GM20000 (cell line): ENCODE data around the gene DOK4.
"Not testable (repeated sequence)": the region's sequence is repeated elsewhere in the genome, so short reads cannot be mapped to it uniquely, and the experiment has no call there.

Experiments
- DNase-seq: peaks from one replicate; pipeline ENCODE4 v3.0.0; 2012; ENCODE audit warnings: low spot score
- TF ChIP-seq, protein P1 (sequence below): IDR thresholded peaks from 2 replicates; pipeline ENCODE4 v1.5.1; 2012; ENCODE audit warnings: mild to moderate bottlenecking, control low read depth; ENCODE audit errors: extremely low read depth, missing control alignments

DOK4 gene

DNA sequence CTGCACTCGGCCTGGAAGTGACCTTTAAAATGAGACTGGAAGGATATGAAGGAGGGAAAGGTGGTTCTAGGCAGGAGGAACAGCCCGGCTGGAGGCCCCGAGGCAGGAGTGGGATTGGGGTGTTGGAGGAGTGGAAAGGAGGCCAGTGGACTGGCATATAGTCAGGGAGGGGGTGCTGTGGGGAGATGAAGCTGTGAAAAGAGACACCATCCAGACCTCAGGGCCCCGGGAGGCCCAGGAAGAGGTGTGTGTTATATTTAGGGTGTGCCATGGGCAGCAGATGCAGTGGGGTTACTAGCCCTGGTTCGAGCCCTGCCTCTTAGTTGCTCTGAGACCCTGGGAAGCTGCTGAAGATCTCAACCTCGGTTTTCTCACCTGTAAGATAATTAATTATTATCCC, 18.9 kb upstream of the DOK4 start:
- TF ChIP-seq, protein P1, sequence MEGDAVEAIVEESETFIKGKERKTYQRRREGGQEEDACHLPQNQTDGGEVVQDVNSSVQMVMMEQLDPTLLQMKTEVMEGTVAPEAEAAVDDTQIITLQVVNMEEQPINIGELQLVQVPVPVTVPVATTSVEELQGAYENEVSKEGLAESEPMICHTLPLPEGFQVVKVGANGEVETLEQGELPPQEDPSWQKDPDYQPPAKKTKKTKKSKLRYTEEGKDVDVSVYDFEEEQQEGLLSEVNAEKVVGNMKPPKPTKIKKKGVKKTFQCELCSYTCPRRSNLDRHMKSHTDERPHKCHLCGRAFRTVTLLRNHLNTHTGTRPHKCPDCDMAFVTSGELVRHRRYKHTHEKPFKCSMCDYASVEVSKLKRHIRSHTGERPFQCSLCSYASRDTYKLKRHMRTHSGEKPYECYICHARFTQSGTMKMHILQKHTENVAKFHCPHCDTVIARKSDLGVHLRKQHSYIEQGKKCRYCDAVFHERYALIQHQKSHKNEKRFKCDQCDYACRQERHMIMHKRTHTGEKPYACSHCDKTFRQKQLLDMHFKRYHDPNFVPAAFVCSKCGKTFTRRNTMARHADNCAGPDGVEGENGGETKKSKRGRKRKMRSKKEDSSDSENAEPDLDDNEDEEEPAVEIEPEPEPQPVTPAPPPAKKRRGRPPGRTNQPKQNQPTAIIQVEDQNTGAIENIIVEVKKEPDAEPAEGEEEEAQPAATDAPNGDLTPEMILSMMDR = no peak

DNA sequence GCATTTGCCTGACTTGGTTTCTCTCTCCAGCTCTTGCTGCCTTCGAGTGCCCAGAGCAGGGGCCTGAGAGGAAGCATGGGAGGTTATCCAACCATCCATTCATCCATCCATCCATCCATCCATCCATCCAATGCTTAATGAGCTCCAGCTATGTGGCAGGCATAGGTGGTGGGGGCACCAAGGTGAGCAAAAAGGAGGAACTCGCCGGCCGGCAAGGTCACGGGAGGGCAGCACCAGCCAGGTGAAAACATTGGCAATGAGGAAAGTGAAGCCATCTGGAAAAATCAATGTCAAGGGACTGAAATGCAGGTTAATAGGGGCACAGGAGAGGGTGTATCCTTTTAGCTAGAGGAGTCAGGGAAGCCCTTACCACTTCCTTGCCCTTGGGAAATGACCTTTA, 18.2 kb upstream of the DOK4 start:
- TF ChIP-seq, protein P1 = no peak
- DNase-seq = no peak

More for the DNA sequence above, 18.9 kb upstream of the DOK4 start:
- DNase-seq = no peak

DNA sequence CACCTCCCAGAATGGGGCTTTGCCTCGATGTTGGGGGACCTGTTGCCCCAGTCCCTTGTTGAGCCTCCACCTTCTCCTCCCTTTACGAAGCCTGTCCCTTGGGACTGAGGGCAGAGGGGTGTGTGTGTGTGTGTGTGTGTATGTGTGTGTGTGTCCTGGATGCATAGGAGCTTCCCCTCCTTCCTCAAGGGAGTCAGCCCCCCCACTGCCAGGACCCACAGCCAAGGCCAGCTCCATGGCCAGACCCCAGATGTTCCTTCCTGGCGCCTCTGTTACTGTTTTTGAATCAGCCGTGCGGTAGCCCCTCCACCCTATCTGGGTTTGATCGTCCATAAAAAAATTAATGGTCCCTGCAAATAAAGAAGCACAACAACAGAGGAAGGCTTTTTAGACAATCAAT, 17.7 kb upstream of the DOK4 start:
- TF ChIP-seq, protein P1 = no peak
- DNase-seq = no peak

DNA sequence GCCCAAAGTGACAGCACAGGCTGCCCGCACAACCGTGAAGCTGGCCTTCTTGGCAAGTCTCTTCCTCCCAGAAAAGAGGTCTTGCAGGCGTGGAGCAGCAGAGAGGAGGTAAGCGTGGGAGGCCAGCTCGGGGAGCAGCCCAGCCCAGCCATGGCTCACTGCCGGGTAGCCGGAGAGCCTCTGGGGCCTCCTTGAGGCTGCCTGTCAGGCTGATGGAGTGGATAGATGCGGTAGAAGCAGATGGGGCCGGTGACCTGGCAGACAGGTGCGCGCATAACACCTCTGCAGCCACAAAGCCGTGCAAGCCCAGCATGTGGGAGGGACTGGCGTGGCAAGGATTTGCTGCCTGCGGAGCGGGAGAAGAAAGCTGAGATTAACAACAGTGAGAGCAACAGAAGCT, 17.1 kb upstream of the DOK4 start:
- TF ChIP-seq, protein P1 = no peak
- no peak for DNase-seq

DNA sequence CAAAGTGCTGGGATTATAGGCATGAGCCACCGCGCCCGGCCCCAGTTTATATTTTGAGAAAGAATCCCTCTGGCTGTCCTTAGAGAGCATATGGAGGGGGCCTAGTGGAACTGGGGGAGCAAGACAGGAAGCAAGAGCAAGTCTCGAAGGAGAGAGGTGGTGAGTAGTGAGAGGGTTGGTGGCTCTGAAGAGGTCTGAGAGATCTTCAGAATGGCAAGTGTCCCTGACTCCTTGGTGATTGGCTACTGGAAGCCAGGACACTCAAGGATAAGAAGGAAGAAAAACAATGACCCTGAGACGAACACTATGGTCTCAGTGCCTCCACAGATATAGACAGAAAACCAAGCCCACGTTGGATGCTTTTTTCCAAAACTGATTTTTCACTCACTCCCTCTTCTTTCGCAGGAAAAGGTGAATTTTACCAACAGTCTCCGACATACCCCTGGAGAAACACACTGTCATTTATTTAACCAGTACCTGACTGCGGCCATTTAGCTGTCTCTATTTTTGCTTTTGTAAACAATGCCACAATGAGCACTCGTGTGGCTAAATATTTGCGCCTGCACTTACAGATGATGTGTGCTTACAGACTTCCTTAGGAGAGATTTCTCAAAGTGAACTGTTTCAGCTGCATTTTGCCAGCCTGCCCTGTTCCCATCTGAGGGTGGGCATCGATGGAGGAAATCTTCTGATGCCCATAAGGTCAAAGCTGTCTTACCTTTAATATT, 15.9 kb upstream of the DOK4 start:
- TF ChIP-seq, protein P1 = no peak
- DNase-seq = no peak

DNA sequence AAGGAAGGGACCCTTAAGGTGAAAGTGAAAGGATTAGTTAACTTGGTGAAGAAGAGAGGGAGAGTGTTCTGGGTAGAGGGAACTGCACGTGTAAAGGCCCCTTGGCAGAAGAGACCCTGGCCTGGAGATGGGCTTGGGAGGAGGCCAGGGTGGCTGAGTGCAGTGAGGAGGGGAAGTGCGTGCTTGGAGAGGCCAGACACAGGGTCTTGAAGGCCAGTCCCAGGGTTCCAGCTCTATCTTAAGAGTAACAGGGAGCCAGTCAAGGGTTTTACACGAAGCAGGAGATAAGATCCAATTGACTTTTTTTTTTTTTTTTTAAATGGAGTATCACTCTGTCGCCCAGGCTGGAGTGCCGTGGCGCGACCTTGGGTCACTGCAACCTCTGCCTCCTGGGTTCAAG, 15.2 kb upstream of the DOK4 start:
- TF ChIP-seq, protein P1 = no peak
- no peak for DNase-seq

DNA sequence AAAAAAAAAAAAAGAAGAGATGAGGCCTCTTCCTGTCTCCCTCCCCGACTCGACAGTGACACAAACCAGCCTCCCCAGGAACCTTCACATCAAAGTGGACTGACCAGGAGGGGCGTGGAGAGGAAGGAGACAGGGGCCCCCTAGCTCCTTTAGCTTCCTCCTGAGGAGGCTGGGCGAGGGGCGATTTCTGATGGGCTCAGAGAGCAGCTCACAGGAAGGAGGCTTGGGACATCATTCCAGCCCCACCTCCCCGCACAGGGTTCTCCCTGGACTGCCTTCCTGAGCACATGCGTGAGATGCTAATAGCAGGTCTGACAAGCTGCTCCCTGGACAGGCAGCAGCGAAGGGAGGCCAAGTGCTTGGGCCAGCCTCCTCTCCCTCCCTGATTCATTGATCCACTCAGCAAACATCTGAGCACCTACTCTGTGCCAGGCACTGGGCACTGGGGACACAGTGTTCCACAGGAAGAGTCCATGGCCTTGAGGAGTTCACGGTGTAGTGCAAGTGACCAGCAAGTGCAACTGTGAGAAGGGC, 14.4 kb upstream of the DOK4 start:
- DNase-seq = no peak
- TF ChIP-seq, protein P1 = no peak

DNA sequence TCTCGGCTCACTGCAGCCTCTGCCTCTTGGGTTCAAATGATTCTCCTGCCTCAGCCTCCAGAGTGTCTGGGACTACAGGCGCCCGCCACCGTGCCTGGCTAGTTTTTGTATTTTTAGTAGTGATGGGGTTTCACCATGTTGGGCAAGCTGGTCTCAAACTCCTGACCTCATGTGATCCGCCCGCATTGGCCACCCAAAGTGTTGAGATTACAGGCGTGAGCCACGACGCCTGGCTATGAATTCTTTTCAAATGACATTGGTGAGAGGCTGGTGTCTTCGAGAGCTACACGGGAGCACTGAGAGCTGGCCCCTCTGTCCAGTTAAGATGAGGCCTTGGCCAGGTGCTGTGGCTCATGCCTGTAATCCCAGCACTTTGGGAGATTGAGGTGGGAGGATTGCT, 13.6 kb upstream of the DOK4 start:
- not testable (repeated sequence) for DNase-seq
